Chondrocyte (in vitro differentiated cells): ENCODE measurements around the gene RPL23. TPM values are rescaled to one million over a fixed set of nuclear protein-coding genes. Genes with fewer than 3 reads are reported as not detected.

Experiments used
- DNase-seq: peaks from one replicate; pipeline ENCODE4 v3.0.0; 2021; ENCODE audit warnings: mixed read lengths, low spot score
- H3K27ac Mint-ChIP-seq: one replicate; pipeline ENCODE4 v1.8.0; 2021; ENCODE audit warnings: mild to moderate bottlenecking, moderate library complexity, mixed read lengths; ENCODE audit not compliant: unreplicated experiment
- H3K27me3 Mint-ChIP-seq: 2 replicates; pipeline ENCODE4 v1.8.0; 2021; ENCODE audit warnings: low read depth, mixed read lengths
- H3K36me3 Mint-ChIP-seq: 2 replicates; pipeline ENCODE4 v1.8.0; 2021; ENCODE audit warnings: low read depth, mixed read lengths
- H3K4me1 Mint-ChIP-seq: 2 replicates; pipeline ENCODE4 v1.8.0; 2021; ENCODE audit warnings: low read depth, mild to moderate bottlenecking, mixed read lengths
- H3K4me3 Mint-ChIP-seq: one replicate; pipeline ENCODE4 v1.8.0; 2021; ENCODE audit warnings: mild to moderate bottlenecking, moderate library complexity, mixed read lengths; ENCODE audit not compliant: unreplicated experiment
- H3K9me3 Mint-ChIP-seq: 2 replicates; pipeline ENCODE4 v1.8.0; 2021; ENCODE audit warnings: low read depth, mixed read lengths
- total RNA-seq: library from RNA; stranded (reverse); gene quantifications from 3 replicates; pipeline ENCODE4 v1.2.1, GENCODE V29; 2021
- TF ChIP-seq, protein P1 (sequence below): fragments of 200-600 bp; sonication (generic); IDR thresholded peaks from 2 replicates; pipeline ENCODE4 v1.5.0; 2021; ENCODE audit warnings: antibody characterized with exemption, mild to moderate bottlenecking, moderate library complexity

The RPL23 gene
- total RNA-seq, 1 donor from 2014 or later, result 959 TPM

DNA sequence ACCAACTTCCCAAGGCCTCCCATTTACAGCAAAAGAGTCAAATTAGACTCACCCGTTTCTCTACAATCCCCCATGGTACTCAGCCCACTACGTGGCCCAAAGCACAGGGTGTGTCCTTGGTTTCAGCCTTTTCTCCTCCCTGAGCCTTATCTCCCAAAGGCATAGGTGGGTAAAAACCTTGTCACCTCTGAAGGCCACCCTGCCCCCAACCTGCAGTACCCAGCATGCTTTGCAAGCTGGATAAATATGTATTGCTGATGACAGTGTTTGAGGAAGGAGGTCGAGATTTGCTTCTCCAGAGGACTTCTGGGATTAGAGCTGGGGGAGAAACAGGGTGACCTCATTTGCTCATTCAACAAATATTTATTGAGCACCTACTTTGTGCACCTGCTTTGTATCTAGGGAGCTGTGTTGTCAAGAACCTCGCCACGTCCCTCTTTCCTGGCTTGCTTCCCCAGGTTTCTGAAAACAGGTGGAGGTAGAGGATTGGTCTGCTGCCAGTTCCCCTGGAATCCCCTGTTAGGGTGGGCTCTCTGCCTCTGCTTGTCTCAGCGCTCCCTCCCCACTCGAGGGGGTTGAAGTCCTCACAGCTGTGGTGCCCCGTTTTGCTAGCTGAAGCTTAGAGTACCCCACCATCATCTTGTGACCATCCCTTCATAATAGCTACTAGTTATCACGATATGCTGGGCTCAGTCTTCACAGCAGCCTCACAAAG lies 19.3 kb upstream of the RPL23 start:
- Mint-ChIP-seq H3K27me3 (no peaks in the 10 kb centered on the region), H3K4me1 (peaks cover 76% of the 10 kb centered on the region), H3K36me3 (peaks cover 10% of the 10 kb centered on the region), H3K27ac (peak overlapping the region; percentile 96), H3K9me3 (no peaks in the 10 kb centered on the region), H3K4me3 (peak overlapping the region; percentile 97)
- TF ChIP-seq, protein P1, sequence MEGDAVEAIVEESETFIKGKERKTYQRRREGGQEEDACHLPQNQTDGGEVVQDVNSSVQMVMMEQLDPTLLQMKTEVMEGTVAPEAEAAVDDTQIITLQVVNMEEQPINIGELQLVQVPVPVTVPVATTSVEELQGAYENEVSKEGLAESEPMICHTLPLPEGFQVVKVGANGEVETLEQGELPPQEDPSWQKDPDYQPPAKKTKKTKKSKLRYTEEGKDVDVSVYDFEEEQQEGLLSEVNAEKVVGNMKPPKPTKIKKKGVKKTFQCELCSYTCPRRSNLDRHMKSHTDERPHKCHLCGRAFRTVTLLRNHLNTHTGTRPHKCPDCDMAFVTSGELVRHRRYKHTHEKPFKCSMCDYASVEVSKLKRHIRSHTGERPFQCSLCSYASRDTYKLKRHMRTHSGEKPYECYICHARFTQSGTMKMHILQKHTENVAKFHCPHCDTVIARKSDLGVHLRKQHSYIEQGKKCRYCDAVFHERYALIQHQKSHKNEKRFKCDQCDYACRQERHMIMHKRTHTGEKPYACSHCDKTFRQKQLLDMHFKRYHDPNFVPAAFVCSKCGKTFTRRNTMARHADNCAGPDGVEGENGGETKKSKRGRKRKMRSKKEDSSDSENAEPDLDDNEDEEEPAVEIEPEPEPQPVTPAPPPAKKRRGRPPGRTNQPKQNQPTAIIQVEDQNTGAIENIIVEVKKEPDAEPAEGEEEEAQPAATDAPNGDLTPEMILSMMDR, result no peak
- no peak for DNase-seq

GRCh38 chr17:38872027-38872511 lies 18.5 kb upstream of the RPL23 start:
- Mint-ChIP-seq H3K4me3 (peak overlapping the region; percentile 97), H3K27me3 (no peaks in the 10 kb centered on the region), H3K4me1 (peaks cover 75% of the 10 kb centered on the region), H3K9me3 (no peaks in the 10 kb centered on the region), H3K36me3 (peaks cover 10% of the 10 kb centered on the region), H3K27ac (peak overlapping the region; percentile 96)
- DNase-seq, result no peak
- TF ChIP-seq, protein P1, result no peak

GRCh38 chr17:38871247-38872015 lies 17.9 kb upstream of the RPL23 start:
- no peak for DNase-seq
- H3K27me3 Mint-ChIP-seq, result no peaks in the 10 kb centered on the region
- H3K36me3 Mint-ChIP-seq, result peaks cover 10% of the 10 kb centered on the region
- H3K4me1 Mint-ChIP-seq, result peaks cover 68% of the 10 kb centered on the region
- no peaks in the 10 kb centered on the region for H3K9me3 Mint-ChIP-seq
- TF ChIP-seq, protein P1, result peak; percentile 50
- H3K27ac Mint-ChIP-seq, result peak overlapping the region; percentile 96
- H3K4me3 Mint-ChIP-seq, result peak overlapping the region; percentile 97

GRCh38 chr17:38870259-38871165 lies 17.0 kb upstream of the RPL23 start:
- TF ChIP-seq, protein P1, result no peak
- no peak for DNase-seq
- Mint-ChIP-seq H3K4me3 (peak overlapping the region; percentile 97), H3K9me3 (no peaks in the 10 kb centered on the region), H3K4me1 (peaks cover 60% of the 10 kb centered on the region), H3K36me3 (peaks cover 10% of the 10 kb centered on the region), H3K27ac (peak overlapping the region; percentile 96), H3K27me3 (no peaks in the 10 kb centered on the region)
